ENCODE data around the gene NIPBL. TPM values are rescaled to one million over a fixed set of nuclear protein-coding genes. Genes with fewer than 3 reads are reported as not detected.

Gene NIPBL
- total RNA-seq, 1 experiment from 2014 or later = 69.5 TPM

DNA sequence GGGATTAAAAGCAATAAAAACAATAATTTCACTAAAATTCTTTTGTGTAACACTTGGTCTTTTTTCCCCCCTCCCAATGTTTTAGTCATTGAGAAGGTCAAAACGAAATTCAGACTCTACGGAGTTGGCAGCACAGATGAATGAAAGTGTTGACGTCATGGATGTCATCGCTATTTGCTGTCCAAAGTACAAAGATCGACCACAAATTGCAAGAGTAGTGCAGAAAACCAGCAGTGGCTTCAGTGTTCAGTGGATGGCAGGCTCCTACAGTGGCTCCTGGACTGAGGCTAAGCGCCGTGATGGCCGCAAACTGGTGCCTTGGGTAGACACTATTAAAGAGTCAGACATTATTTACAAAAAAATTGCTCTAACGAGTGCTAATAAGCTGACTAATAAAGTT is 187.9 kb downstream of the NIPBL start:
- BruUV-seq (replicated peaks) = no TSS peak
- POLR2A ChIA-PET (ENCODE audit: low non-redundant PET) = no interaction called here
- no peaks in the 10 kb centered on the region for H3K27me3 ChIP-seq (replicated peaks; ENCODE audit: insufficient read depth, low read depth, low read length, poor library complexity)
- CTCF ChIA-PET = no interaction called here
- no peak overlapping the region for H3K27ac ChIP-seq (ENCODE audit: low read depth, low read length, poor library complexity, severe bottlenecking)
- TF ChIP-seq, protein P1, sequence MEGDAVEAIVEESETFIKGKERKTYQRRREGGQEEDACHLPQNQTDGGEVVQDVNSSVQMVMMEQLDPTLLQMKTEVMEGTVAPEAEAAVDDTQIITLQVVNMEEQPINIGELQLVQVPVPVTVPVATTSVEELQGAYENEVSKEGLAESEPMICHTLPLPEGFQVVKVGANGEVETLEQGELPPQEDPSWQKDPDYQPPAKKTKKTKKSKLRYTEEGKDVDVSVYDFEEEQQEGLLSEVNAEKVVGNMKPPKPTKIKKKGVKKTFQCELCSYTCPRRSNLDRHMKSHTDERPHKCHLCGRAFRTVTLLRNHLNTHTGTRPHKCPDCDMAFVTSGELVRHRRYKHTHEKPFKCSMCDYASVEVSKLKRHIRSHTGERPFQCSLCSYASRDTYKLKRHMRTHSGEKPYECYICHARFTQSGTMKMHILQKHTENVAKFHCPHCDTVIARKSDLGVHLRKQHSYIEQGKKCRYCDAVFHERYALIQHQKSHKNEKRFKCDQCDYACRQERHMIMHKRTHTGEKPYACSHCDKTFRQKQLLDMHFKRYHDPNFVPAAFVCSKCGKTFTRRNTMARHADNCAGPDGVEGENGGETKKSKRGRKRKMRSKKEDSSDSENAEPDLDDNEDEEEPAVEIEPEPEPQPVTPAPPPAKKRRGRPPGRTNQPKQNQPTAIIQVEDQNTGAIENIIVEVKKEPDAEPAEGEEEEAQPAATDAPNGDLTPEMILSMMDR (conservative IDR thresholded peaks at IDR 0.05; ENCODE audit: low read depth, low read length) = no peak
- no peak for TF ChIP-seq EZH2 (IDR thresholded peaks at IDR 0.05; ENCODE audit: borderline replicate concordance, low read depth, low read length, poor library complexity, severe bottlenecking)
- H3K36me3 ChIP-seq (ENCODE audit: insufficient read depth, low read length, poor library complexity, severe bottlenecking) = peaks cover 37% of the 10 kb centered on the region
- DNase-seq (ENCODE audit: low spot score) = no peak
- intact Hi-C loops (cut with micrococcal nuclease; ENCODE audit: unreplicated experiment) = no loop called here
- H3K4me1 ChIP-seq (ENCODE audit: insufficient read depth, low read length, poor library complexity, severe bottlenecking) = no peaks in the 10 kb centered on the region
- H3K4me3 ChIP-seq (ENCODE audit: low read depth, low read length, poor library complexity, severe bottlenecking) = no peak overlapping the region
- H3K9me3 ChIP-seq (ENCODE audit: low read depth, low read length, poor library complexity, severe bottlenecking) = no peaks in the 10 kb centered on the region

- Histone ChIP-seq H3K9me3 (ENCODE audit: low read depth, low read length, poor library complexity, severe bottlenecking) (no peaks in the 10 kb centered on the region), H3K4me1 (ENCODE audit: insufficient read depth, low read length, poor library complexity, severe bottlenecking) (no peaks in the 10 kb centered on the region), H3K36me3 (ENCODE audit: insufficient read depth, low read length, poor library complexity, severe bottlenecking) (no peaks in the 10 kb centered on the region), H3K27me3 (replicated peaks; ENCODE audit: insufficient read depth, low read depth, low read length, poor library complexity) (no peaks in the 10 kb centered on the region), H3K27ac (ENCODE audit: low read depth, low read length, poor library complexity, severe bottlenecking) (no peak overlapping the region), H3K4me3 (ENCODE audit: low read depth, low read length, poor library complexity, severe bottlenecking) (no peak overlapping the region)
- BruUV-seq (replicated peaks) = no TSS peak
- TF ChIP-seq, protein P1 (conservative IDR thresholded peaks at IDR 0.05; ENCODE audit: low read depth, low read length) = no peak
- TF ChIP-seq EZH2 (IDR thresholded peaks at IDR 0.05; ENCODE audit: borderline replicate concordance, low read depth, low read length, poor library complexity, severe bottlenecking) = no peak
- CTCF ChIA-PET = no interaction called here
- no peak for DNase-seq (ENCODE audit: low spot score)
- POLR2A ChIA-PET (ENCODE audit: low non-redundant PET) = no interaction called here
- intact Hi-C loops (cut with micrococcal nuclease; ENCODE audit: unreplicated experiment) = no loop called here
These were observed 194.9 kb downstream of the NIPBL start for GRCh38 chr5:37071487-37071886.

DNA sequence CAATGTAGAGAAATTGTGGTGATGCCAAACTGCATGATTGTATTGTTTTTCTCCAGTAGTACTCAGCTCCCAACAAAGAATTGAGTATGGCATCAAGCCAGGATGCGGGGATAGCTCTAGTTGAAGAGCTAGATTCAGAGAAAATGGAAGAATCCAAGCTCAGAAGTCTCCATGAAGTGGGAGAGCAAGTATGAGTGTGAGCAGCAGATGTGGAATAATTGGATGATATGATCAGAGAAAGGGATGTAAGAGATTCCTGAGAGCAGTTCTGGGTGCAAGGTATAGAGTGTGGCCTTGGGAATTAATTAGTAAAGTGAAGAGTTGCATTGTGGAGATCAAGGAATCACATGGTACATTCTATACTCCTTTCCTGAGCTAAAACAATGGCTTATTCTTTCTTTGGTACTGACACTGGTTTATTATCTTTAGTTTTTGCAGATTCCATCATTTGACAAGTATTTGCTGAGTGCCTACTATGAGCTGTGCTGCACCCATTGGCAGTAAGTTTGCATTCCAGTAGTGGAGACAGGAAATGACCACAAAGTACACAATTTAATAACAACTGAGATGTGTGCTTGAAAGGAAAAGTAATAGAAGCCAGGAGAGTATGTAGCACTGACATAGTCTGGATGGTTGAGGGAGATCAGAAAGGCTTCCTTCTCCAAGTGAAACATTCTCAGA is 195.5 kb downstream of the NIPBL start:
- POLR2A ChIA-PET (ENCODE audit: low non-redundant PET) = no interaction called here
- Histone ChIP-seq H3K9me3 (ENCODE audit: low read depth, low read length, poor library complexity, severe bottlenecking) (no peaks in the 10 kb centered on the region), H3K36me3 (ENCODE audit: insufficient read depth, low read length, poor library complexity, severe bottlenecking) (no peaks in the 10 kb centered on the region), H3K4me1 (ENCODE audit: insufficient read depth, low read length, poor library complexity, severe bottlenecking) (no peaks in the 10 kb centered on the region), H3K27ac (ENCODE audit: low read depth, low read length, poor library complexity, severe bottlenecking) (no peak overlapping the region), H3K4me3 (ENCODE audit: low read depth, low read length, poor library complexity, severe bottlenecking) (no peak overlapping the region), H3K27me3 (replicated peaks; ENCODE audit: insufficient read depth, low read depth, low read length, poor library complexity) (no peaks in the 10 kb centered on the region)
- TF ChIP-seq, protein P1 (conservative IDR thresholded peaks at IDR 0.05; ENCODE audit: low read depth, low read length) = no peak
- peak; percentile 11 for DNase-seq (ENCODE audit: low spot score)
- CTCF ChIA-PET = no interaction called here
- intact Hi-C loops (cut with micrococcal nuclease; ENCODE audit: unreplicated experiment) = no loop called here
- no TSS peak for BruUV-seq (replicated peaks)
